GM21528 (cell line): ENCODE measurements around the gene TTC23.

ENCODE experiments used
- ATAC-seq: cut with Tn5 transposase; IDR thresholded peaks from one replicate; pipeline ENCODE4 v1.9.1; 2021; ENCODE audit warnings: mild to moderate bottlenecking, moderate library complexity; ENCODE audit not compliant: unreplicated experiment, low FRiP score

Gene TTC23

DNA sequence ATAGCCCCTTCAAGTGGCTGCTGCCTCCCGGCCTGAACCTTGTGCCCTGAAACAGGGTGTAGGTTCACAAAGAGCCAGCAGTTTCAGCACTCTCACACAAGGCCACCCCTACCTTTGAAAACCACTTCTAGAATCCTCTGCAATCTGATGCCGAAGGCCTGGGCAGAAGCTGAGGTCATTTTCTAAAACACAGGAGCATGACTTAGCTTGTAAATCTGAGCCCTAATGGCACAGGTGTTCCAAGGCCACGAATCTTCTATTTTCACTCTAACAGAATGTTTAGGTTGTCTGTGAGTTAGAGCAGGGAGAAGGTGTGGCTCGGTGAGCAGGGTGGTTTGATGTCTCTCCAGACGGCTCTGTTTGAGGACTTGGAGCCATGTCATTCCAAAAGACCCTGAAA, 82.2 kb downstream of the TTC23 start:
- no peak for ATAC-seq

DNA sequence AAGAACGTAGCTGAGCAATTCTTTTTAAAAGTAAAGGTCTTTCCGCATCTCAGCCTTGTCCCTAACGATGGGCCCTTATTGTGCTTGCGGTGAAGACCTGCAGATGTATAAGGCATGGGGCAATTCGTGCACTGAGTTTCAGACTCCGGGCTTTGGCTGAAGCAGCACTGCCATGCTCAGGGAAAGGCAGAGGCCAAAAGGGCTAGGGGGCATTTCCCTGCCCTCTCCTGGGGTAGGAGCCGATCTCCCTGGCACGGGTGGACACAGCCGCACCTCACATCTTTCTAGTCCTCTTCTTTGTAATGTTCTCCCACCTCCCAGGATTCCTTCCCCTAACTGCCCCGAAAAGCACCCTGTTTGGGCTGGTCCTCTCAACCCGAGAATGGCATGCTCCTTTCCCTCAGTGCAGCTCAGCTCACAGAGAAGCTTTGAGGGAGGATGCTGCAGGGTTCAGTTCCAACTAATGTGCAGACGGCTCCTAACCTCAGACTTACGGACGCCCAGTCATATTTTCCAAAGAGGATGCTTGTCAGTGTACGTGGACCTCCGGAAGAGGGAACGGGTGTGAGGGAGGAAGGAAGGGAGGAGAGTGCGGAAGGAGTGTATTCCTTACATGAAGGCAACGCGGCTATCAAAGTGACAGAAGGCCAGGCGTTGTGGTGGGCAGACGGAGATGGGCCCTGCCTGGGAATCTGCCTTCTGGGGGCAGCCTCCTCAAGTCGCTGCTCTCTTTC, 83.3 kb downstream of the TTC23 start:
- ATAC-seq = no peak

DNA sequence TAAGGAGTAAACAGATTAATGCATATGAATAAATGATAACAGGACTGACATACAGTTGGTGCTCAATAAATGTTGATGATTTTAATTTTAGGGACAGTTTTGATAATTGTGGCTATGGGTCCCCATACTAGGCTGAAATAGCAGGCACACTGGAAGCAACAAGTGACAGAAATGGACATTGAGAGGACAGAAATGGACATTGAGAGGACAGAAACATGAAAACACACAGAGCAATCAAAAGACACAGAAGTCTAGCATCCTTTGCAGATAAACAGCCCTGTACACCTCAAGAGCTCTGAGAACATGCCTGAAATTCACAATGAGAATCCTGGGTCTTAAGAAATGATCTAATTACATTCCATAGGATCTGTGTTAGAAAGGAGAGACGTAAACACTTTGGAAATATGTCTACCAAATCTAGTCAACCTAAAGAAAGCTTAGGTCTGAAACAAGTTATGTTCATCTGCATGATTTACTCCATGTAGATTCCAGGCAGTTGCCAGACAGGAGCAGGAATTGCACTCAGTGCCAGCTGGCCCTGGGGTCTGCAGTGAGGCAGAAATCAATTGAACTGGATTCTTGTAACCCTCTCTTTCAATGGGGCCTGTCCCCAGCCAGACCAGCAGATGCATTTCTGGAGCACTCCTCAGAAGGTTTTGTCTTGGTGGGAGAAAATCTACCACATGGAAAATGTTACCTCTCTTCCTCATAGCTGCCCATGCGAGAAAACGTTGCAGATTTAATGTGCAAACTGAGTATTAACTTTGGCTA, 84.2 kb downstream of the TTC23 start:
- ATAC-seq = no peak

DNA sequence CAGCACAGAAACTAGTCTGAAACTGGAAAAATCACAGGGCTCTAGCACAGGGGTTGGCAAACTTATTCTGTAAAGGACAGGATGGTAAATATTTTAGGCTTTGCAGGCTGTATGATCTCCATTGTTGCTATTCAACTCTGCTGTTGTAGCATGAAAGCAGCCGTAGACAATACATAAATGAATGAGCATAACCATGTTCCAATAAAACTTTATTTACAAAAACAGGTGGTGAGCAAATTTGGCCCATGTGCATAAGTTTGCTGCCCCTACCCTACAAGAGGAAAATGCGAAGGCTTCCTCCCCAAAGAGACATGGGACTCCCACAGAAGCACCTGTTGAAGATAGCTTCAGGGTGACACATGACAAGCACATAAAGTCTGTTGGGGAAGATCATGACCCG, 85.3 kb downstream of the TTC23 start:
- no peak for ATAC-seq

DNA sequence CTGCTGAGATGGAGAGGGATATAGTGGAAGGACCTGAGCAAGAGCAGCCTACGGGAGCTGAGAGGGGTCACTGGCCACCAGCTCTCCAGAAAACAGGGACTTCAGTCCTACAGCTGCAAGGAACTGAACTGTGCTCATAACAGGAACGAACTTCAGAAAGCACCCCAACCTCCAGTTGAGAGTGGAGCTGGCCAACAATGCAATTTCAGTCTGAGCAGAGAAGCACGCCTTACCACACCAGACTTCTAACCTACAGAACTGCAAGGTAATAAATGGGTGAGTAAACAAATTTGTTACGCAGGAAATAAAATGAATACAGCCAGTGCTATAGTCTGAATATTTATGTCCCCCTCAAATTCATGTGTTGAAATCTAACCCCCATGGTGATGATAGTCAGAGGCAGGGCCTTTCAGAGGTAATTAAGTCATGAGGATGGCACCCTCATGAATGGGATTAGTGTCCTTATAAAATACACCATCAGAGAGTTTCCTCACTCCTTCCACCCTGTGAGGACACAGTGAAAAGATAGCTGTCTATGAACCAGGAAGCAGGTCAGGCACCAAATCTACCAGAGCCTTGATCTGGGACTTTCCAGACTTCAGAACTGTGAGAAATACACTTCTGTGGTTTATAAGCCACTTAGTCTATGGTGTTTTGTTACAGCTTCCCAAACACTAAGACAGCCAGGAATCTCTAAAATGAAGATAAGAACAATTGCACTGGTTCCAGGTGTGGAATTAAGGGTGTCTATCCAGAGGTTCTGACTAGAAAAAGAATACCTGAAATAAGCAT, 85.9 kb downstream of the TTC23 start:
- ATAC-seq = no peak

DNA sequence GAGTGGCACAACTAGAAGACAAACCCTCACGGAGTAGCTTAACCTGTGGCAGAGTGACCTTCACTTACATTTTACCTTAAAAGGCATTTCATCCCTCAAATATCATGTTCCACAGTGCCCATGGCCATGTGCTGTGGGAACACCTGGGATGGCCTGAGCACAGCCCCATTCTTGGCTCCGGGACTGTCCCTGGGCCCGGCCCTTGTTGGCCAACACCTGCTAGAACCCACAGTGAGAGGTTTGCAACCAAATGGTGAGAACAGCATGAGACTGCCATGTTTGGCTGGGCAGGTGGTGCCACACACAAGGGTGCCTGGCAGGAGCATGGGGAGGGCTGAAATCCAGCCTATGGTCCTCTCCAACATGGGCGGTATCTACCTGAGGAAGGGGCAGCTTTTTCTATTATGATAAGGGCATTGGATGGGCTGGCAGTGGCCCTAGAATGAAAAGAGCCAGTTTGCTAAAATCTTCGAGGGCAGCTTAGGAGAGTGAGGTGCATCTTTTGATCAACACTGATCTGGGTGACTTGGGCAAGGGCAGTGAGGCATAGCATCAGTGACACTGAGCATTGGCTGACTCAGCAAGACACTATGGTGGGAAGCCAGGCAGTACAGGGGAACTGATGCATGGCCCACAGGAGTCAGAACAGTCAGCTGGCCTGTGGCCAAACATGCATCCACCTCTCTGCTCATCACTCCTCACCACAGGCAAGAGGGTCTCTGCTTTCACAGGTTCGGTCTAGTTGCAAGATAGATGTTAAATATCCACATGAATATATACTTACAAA, 90.6 kb downstream of the TTC23 start:
- ATAC-seq = no peak

DNA sequence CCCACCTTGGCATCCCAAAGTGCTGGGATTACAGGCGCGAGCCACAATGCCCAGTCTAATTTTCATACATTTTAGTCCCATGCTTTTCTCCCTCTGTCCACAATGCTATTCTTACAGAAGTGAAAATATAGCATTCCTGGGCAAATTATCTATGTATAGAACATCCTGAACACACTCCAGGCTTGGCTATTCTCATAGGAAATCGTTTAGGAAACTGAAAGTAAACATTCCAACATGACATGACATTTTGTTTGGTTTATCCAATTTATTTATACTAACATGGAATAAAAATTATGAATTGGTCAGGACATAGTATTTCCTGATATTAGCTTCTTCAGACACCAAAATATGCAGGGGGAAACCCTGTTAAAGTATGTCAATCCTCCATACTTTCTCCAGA, 91.9 kb downstream of the TTC23 start:
- no peak for ATAC-seq

DNA sequence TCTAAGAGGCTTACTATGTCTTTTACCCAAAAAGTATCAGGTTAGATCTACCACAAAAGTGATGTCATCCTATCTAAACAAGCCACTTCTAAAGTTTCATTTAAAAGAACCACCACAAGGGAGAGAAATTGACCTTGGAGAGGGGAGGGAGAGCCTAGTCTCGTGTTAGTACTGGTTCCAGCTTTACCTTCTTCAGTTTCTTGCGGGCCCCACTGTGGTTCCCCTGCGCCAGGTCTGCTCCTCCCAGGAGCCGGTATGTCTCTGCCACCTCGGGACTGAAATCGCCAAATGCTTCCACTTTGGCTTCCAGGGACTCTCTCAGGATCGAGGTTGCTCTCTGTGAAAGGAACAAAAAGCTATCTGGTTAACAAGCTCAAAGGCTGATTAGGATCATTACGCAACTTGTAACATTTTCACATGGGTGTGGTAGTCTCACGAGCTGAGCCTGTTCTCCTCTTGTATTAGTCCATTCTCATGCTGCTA, 93.4 kb downstream of the TTC23 start:
- ATAC-seq = no peak

DNA sequence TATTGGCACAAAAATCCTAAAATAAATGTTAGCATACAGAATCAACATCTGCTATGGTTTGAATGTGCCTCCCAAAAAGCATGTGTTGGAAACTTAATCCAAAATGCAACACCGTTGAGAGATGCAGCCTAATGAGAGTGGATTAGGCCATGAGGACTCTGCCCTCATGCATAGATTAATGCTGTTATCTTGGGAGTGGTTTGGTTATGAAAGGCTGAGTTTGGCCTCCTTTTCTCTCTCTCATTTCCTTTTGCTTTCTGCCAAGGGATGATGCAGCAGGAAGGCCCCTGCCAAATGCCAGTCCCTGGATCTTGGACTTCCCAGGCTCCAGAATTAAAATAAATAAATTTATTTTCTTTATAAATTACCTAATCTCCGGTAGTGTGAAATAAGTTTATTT, 95.1 kb downstream of the TTC23 start:
- ATAC-seq = no peak

DNA sequence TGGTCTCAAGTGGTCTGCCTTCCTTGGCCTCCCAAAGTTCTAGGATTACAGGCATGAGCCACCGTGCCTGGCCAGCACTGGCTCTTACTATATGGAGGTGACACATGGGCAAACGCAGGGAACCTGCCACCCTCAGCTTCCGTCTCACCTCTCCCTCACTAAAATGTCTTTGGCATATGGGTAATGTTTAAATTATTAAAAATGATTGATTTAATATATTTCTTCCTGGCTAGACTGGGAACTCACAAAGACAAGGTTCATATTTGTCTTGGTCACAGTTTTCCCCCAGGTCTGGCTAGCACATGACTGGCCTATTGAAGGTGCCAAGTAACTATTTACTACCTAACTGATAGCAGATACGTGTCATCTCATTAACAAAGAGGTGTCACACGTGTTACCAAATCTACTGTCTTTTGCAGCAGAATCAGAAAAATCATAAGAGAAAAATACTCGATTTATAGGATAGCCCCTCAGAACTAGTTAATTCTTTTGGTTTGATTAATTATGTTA, 96.3 kb downstream of the TTC23 start:
- ATAC-seq = no peak

DNA sequence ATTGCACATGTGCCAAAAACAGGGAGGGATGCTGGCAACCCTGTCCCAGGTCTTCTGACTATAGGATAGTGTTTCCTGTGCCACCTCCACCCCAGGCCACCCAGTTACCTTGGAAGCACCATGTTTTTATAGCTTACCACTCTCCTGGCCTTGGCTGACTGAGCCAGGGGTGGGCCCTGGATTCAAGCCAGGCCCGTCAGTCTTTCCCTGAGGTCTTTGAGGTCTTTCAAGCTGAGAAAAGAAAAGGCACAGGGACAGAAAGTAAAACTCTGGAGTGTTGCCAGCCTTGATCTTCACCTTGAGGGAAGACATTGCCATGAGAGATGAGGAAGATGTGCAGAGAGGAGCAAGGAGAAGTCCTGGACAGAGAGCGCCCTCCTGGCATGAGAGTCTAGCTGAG, 98.2 kb downstream of the TTC23 start:
- no peak for ATAC-seq

DNA sequence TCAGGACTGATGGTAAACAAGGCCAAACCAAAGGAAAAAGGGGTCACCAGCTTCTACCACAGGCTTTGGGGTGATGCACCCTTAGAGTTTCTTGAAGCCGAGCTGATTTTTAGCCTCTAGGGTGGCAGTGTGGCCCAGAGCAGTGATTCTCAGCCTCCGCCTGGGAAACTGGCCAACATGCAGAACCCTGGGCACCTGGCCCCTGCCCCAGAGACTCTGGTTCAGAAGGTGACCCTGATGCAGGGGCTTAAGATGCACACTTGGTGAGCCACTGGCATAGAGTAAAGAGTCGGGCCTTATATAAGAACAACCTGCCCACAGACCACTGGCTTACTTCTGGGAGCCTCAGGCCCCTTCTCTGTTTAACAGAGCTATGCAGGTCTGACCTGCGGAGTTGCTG, 100.0 kb downstream of the TTC23 start:
- ATAC-seq = no peak

DNA sequence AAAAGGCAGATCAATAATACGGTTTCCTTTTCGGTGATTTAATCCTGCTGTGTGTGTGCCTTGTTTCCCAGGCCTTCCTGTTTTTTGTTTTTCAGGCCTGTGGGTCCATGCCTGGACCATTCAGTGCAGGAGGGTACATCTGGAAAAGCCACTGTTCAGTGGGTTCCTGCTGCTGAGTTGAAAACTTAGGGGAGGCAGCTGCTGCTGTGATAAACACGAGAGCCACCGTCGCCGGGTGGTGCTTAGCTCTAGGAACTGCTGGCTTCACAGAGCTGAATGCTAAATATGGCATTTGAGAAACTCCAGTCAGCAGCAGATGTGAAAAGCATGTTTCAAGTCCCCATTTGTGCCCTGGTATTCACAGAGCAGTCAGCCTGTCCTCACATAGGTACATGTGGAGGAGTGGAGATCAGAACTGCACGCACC, 100.5 kb downstream of the TTC23 start:
- no peak for ATAC-seq

DNA sequence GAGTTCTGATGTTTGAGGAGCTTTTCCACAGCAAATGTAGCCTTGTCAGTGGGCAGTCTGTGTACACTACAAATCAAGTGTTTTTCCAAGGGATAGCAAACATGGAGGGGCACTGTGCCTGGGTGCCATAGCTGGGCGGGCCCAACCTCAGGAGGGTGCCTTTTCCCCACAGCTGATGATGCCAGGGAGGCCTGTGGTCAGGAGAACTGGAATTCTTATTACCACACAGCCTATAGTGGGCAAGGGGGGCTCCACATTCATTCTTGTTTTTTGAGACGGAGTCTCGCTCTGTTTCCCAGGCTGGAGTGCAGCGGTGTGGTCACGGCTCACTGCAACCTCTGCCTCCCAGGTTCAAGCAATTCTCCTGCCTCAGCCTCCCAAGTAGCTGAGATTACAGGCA, 102.7 kb downstream of the TTC23 start:
- ATAC-seq = no peak

DNA sequence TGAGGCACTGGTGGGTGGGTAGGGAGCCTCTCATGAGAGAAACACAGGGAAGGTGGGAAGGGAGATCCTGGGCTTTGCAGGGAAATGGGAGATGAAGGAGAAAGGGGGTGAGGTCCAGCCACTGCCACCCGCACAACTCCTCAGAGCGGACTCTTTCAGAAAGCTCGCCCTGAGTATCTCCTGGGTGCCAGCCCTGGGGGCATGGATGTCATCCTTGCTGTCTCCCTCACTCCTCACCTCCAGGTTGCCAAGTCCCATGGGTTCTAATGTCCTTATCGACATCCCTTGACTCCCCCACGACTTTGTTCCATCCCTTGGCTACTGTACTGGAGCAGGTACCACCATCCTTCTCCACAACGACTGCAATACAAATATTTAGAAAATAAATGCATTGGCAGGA, 103.6 kb downstream of the TTC23 start:
- ATAC-seq = no peak

DNA sequence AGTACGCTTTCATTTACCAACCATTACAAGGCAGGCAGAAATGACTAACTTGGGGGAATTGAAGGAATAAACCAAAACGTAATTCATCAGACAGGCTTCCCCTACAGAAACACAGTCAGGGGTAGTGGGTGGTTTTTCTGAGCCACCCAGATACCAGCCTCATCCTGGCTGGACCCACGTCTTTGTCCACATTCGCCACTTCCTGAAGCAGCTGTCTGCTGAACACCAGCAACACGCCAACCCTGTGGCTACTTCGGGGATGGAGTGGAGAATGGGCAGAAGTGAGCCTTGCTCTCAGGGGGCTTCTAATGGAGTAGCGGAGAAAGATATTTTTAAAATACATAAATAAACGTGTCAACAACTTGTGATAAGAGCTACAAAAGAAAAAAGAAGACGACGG, 104.4 kb downstream of the TTC23 start:
- no peak for ATAC-seq

DNA sequence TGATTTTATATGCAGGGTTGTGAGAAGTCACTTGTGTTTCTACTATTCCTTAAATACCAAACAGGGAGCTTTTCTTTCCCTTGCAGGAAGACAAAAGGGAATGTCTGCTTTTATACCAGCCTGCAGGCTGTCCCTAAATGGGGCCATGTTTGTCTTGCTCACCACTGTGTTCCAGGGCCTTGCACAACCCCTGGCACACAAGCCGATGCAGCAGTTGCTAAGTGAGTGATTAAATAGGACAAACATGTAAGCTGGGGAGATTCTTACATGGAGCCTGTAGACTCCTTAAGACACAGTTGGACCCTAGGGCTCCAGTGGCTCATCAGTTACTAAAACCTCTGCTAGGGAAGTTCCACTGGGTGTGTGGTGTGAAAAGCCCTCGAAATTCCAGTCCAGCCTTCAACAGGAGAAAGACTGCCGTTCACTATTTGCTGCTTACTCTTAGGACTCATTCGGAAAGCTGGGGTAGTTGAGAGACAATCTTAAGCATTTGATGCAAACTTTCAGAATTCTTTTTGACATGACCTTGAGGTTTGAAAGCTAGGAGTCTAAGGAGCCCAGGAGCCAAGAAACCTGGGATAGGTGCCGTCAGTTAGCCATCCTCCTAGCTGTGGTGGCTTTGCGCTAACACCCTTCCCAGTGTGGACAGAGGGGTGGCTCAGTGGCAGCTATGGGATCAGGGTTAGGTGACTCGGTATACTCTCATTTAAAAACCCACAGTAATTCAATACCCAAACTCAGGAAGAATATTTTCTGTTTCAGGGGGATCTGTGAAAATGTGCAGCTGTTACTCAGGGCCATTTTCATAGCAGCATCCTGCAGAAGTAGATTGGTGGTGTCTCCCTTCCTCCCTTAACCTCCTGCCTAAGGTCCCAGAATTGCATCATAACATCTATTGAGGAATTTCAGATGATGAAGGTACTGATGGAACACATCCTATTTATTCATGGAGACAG, 105.4 kb downstream of the TTC23 start:
- no peak for ATAC-seq

DNA sequence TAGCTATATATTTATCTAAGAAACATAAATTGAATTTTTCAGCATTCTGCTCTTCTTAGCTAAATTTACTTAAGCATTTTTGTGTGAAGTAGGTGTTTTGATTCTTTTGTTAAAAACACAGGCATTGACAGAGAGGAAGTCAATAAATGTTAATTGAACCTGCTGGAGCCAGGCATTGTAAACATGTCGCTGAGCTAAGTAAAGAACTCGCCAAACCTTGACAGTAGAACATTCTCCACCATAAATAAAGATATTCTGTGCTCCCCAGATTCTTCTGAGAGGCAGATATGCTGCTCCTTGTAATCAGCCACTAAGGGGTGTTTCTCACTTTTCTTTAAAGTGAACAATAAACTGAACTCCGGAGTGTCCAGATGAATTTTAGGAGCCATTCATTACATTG, 106.1 kb downstream of the TTC23 start:
- ATAC-seq = no peak

DNA sequence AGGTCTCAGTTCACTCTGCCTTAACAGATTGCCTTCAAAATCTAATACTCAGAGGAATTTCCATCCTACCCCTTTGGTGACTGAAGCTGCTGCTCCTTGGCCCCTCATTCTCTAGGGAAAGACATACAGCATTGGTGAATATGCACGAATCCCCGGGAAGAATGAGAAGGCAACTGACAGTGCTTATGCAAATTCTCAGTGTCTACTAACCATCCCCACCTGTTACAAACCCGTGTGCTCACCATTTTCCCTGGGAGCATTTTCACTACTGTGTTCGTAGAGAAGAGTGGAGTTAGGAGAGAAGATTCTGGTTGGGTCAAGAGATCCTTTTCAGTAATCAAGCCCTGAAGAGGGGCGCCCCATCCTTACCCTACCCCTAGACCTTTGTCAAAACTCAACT, 106.8 kb downstream of the TTC23 start:
- no peak for ATAC-seq
